IPS-18a (cell line): Measurements from ENCODE around the gene KRTAP10-8.
"Not testable (repeated sequence)": the region's sequence is repeated elsewhere in the genome, so short reads cannot be mapped to it uniquely, and the experiment has no call there.

Experiments used
- H3K27ac ChIP-seq: one replicate; pipeline ENCODE4 v1.5.1; 2013; ENCODE audit warnings: low read length
- H3K27me3 ChIP-seq: one replicate; pipeline ENCODE4 v1.6.1; 2013; ENCODE audit warnings: mild to moderate bottlenecking, low read length; ENCODE audit not compliant: control insufficient read depth, insufficient read depth
- H3K36me3 ChIP-seq: one replicate; pipeline ENCODE4 v1.6.1; 2013; ENCODE audit warnings: low read depth, low read length; ENCODE audit not compliant: control insufficient read depth
- H3K4me1 ChIP-seq: one replicate; pipeline ENCODE4 v1.6.1; 2013; ENCODE audit warnings: low read depth, low read length; ENCODE audit not compliant: control insufficient read depth
- H3K4me3 ChIP-seq: one replicate; pipeline ENCODE4 v1.5.1; 2013; ENCODE audit warnings: low read length
- H3K9ac ChIP-seq: one replicate; pipeline ENCODE4 v1.6.1; 2013; ENCODE audit warnings: mild to moderate bottlenecking, low read length, moderate library complexity
- H3K9me3 ChIP-seq: one replicate; pipeline ENCODE4 v1.6.1; 2013; ENCODE audit warnings: low read depth, low read length; ENCODE audit not compliant: control insufficient read depth

KRTAP10-8 gene

DNA sequence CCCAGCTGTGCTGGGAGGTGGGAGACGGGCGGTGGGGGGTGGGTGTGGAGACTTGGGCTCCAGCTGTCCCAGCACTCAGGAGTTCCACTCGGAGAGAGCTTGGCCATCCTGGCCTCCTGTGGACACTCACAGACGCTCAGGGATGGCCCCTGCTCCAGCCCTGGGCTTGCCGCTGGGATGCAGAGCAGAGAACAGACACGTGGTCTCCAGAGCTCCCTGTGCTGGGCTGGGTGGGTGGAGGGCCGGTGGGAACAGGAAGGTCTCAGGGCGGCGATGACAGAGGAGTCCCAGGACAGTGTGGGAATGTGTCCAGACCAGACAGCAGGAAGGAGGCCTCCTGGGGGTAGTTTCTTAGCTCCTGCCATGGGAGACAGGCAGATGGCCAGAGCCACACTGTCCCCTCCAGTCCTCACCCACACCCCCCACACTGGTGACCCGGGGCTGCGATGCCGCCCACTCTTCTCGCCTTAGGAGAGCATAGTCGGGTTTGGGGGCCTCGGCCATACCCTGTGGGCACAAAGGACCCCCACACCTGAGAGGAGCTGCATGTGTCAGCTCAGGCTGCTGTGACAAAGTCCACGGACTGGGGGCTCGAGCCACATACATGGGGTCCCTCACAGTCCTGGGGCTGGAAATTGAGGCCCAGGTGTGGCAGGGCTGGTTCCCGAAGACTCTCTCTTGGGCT lies 17.0 kb downstream of the KRTAP10-8 start:
- Histone ChIP-seq H3K36me3 (no peaks in the 10 kb centered on the region), H3K27ac (no peak overlapping the region), H3K9ac (no peak overlapping the region), H3K9me3 (peaks cover 8% of the 10 kb centered on the region), H3K27me3 (no peaks in the 10 kb centered on the region), H3K4me1 (no peaks in the 10 kb centered on the region), H3K4me3 (no peak overlapping the region)

DNA sequence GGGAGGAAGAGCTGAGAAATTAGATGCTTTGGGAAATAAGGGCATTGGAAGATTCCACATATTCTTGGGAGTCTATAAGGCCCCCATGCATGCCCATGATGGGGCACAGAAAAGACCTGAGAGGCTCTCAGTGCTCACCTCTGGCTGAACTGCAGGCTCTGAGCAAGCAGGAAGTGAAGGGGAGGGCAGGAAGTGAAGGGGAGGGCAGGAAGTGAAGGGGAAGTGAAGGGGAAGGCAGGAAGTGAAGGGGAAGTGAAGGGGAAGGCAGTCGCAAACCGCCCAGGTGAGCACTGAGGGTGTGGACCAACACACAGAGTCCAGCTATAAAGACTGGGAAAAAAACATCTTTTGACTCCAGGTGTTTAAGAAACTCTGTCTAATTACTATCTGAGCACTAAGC lies 18.6 kb downstream of the KRTAP10-8 start:
- H3K36me3 ChIP-seq: no peaks in the 10 kb centered on the region
- H3K27ac ChIP-seq: no peak overlapping the region
- no peak overlapping the region for H3K9ac ChIP-seq
- H3K27me3 ChIP-seq: no peaks in the 10 kb centered on the region
- no peak overlapping the region for H3K4me3 ChIP-seq
- no peaks in the 10 kb centered on the region for H3K4me1 ChIP-seq
- H3K9me3 ChIP-seq: no peaks in the 10 kb centered on the region

DNA sequence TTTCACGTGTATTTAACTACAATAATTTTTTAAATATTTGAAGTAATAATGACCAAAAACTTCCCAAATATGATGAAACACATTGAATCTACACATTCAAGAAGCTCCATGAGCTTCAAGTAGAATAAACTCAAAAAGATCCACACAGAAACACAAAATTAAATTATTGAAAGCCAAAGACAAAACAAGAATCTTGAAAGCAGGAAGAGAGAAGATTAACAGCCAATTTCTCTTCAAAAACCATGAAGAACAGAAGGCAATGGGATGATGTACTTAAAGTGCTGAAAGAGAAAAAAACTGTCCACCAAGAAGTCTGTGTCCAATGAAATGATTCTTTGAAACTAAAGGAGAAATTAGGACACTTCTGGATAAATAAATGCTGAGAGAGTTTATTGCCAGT lies 20.2 kb downstream of the KRTAP10-8 start:
- no peak overlapping the region for H3K9ac ChIP-seq
- H3K4me3 ChIP-seq: no peak overlapping the region
- no peaks in the 10 kb centered on the region for H3K36me3 ChIP-seq
- H3K9me3 ChIP-seq: no peaks in the 10 kb centered on the region
- no peaks in the 10 kb centered on the region for H3K27me3 ChIP-seq
- H3K27ac ChIP-seq: no peak overlapping the region
- H3K4me1 ChIP-seq: no peaks in the 10 kb centered on the region

DNA sequence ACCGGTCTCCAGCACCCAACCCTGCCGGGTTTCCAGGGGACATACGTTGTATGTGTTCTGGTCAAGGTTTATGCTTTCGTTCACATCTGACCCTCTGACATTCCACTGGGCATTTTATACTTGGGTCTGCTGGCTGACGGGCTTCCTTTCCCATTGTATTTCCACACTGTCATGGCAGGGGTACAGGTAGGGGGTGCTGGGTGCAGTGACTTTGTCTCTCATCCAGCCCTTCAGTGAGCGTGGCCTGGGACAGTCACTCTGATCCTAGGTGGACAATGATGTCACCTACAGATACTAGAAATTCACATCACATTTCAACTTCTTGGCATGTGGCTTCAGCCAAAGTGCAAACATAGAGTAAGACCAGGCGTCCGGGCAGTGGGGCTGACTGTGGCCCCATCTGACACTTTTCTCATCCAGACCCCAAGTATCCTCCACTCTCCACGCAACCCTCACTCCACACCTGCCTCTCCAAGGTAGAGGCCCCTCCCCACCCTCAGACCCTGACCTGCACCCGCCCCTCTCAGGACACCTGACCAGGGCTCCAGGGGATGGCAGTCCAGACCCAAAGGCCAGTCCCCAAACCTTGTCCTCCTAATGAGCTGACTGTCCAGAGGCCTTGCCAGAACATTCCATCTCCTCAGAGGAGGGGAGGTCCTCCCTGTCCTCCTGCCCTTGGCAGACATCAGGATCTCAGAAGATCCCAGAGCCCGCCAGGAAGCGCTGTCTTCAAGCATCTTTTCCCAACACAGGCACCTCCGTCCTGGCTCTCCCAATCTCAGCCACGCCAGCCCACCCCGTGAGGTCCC lies 24.5 kb downstream of the KRTAP10-8 start:
- Histone ChIP-seq H3K9ac (no peak overlapping the region), H3K4me3 (no peak overlapping the region), H3K4me1 (no peaks in the 10 kb centered on the region), H3K27ac (no peak overlapping the region), H3K27me3 (no peaks in the 10 kb centered on the region), H3K36me3 (no peaks in the 10 kb centered on the region), H3K9me3 (no peaks in the 10 kb centered on the region)

DNA sequence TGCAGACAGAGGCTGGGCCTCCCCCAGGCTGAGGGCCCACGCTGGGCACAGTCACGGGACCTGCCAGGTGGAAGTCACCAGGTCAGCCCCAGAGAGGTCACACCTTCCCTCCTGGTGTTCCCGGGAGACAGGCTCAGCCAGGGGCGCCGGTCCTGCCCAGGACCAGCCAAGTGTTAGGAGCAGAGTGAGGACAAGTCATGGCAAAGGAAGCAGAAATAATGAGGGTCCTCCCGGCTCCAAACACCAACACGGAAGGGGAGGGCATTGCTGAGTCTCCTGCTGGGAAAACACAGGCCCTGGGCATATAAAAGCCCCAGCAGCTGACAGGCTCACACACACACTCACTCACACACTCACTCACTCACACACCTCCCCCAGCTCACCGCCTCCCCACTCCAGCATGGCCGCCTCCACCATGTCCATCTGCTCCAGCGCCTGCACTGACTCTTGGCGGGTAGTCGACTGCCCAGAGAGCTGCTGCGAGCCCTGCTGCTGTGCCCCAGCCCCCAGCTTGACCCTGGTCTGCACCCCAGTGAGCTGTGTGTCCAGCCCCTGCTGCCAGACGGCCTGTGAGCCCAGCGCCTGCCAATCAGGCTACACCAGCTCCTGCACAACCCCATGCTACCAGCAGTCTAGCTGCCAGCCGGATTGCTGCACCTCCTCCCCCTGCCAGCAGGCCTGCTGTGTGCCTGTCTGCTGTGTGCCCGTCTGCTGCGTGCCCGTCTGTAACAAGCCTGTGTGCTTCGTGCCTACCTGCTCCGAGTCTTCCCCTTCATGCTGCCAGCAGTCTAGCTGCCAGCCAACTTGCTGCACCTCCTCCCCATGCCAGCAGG lies 25.4 kb downstream of the KRTAP10-8 start, which contains the start of gene KRTAP10-10:
Gene KRTAP10-10, plus strand, starts transcription at position 339 of the 833 bp plus-strand sequence. Its CDS starts 62 bp downstream, at position 401.
- Histone ChIP-seq H3K27me3 (no peaks in the 10 kb centered on the region), H3K9me3 (no peaks in the 10 kb centered on the region), H3K36me3 (no peaks in the 10 kb centered on the region), H3K9ac (no peak within 1 kb of the TSS), H3K4me3 (no peak within 1 kb of the TSS), H3K27ac (no peak within 1 kb of the TSS), H3K4me1 (no peaks in the 10 kb centered on the region)

DNA sequence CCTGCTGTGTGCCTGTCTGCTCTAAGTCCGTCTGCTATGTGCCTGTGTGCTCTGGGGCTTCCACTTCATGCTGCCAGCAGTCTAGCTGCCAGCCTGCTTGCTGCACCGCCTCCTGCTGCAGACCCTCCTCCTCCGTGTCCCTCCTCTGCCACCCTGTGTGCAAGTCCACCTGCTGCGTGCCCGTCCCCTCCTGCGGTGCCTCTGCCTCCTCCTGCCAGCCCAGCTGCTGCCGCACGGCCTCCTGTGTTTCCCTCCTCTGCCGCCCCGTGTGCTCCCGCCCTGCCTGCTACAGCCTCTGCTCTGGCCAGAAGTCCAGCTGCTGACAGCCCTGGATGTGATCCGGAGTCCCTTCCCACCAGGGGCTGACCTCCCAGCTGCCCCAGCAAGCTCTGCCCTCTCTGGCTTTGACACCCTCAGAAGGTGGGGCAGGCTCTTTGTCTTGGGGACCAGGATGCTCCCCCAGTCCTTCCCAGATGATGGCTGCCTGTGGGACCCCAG lies 26.0 kb downstream of the KRTAP10-8 start:
- H3K36me3 ChIP-seq, H3K4me3 ChIP-seq, H3K9me3 ChIP-seq, H3K9ac ChIP-seq, H3K27ac ChIP-seq, H3K4me1 ChIP-seq, H3K27me3 ChIP-seq: not testable (repeated sequence)

DNA sequence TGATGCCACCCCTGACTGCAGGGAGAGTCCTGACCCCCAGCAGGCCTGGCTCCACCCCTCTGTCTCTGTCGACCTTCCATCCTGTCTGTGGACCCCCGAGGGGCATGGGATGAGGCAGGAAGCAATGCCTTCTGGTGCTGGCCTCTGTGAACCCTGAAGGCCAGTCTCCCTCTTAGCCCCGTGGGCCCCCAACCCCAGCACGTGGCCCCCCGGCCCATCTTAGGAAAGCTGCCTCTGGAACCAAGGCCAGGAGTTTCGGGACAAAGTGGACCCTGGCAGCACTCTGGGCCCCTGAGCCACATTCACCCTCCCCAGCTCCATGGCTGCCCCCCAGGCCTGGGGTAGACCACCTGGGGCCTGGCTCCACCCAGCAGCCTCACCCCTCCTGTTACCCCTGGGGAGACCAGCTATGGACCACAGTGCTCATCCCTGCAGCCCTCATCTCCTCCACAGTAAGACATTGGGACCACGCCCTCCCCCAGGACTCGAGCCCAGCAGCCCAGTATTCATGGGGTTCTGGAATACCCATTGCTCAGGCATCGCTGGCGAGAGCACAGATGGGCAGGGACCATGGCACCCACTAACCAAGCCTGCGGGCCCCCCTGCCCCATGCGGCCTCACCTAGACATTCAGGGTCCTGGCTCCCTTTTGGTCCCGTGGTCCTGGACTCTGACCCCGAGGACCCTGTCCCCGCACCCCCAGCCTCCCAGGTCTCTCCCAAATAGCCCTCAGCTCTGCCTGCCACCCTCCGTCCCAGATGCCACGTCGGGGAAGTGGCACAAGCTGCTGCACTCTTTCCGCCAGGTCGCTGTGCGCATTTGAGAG lies 26.8 kb downstream of the KRTAP10-8 start:
- H3K27me3 ChIP-seq, H3K9me3 ChIP-seq: not testable (repeated sequence)

DNA sequence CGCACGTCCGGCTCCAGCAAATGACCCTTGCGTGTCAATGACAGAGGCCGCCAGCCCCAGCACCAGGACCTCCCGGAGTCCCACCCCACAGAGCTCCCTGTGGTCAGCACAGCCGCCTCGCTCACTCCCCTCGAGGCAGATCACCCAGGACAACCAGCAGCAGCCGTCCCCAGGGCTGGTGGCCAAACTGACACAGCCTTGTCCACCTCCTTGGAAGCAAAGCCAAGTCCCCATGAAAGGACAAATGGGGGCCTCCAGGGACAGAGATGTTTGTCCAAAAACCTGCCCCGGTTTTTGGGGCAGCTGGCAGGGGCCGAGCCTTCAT lies 27.4 kb downstream of the KRTAP10-8 start:
- Histone ChIP-seq H3K4me3 (no peak overlapping the region), H3K36me3 (no peaks in the 10 kb centered on the region), H3K27me3 (no peaks in the 10 kb centered on the region), H3K27ac (no peak overlapping the region), H3K9me3 (peaks cover 1% of the 10 kb centered on the region), H3K4me1 (no peaks in the 10 kb centered on the region), H3K9ac (no peak overlapping the region)

More for the DNA sequence above, 26.8 kb downstream of the KRTAP10-8 start:
- H3K4me3 ChIP-seq, H3K9ac ChIP-seq, H3K27ac ChIP-seq, H3K36me3 ChIP-seq, H3K4me1 ChIP-seq: not testable (repeated sequence)

DNA sequence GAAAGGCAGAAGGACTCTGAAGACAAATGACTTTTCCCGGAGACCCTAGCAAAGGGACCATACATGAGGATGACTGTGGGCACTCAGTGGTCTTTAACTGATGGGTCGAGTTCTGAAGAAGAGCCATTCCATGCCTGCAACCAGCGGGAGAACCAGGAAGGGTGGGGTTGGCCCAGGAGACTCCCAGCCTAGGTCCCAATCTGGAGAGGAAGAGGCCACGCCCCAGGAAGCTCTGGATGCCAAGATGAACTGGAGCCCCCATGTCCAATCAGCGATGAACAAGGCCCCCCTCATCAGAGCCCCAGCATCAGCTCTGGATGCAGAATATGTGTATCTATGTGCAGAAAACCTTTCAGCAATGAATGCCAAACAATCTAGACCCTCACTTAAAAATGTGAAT lies 28.9 kb downstream of the KRTAP10-8 start:
- Histone ChIP-seq H3K9me3 (peaks cover 10% of the 10 kb centered on the region), H3K27me3 (no peaks in the 10 kb centered on the region), H3K27ac (no peak overlapping the region), H3K36me3 (no peaks in the 10 kb centered on the region), H3K4me3 (no peak overlapping the region), H3K9ac (no peak overlapping the region), H3K4me1 (no peaks in the 10 kb centered on the region)

DNA sequence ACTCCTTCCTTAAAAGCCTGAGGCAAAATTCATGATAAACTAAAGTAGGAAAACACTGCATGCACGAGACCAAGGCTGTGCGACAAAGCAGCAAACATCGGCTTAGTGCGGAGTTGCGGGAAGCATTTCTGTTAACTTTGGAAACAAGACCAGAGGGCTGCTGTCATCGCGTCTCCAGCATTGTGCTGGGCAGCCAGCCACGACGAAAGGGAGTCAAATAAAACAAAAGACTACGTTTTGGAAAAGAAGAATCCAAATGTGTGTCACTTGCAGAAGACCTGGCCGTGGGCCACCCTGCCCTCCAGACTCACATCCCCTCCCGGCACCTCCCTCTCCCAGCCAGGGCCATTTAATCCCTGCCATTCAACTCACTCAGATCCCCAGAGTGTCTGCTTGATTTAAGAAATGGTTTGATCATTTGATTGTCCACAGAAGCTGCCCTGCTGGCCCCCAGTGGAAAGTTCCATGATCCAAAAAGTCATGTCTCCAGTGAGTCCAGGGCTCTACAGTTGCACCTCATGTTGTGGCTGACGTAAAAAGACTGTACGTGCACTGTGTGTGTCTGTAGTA lies 31.9 kb downstream of the KRTAP10-8 start:
- peaks cover 4% of the 10 kb centered on the region for H3K4me1 ChIP-seq
- H3K27ac ChIP-seq: no peak overlapping the region
- H3K9me3 ChIP-seq: peaks cover 10% of the 10 kb centered on the region
- no peak overlapping the region for H3K4me3 ChIP-seq
- H3K27me3 ChIP-seq: no peaks in the 10 kb centered on the region
- no peak overlapping the region for H3K9ac ChIP-seq
- H3K36me3 ChIP-seq: no peaks in the 10 kb centered on the region
